A673 (cell line): ENCODE results near the gene TRPV5.

ENCODE experiments used
- CTCF ChIP-seq: fragments of 300-800, 200-600 bp; sonication (generic); conservative IDR thresholded peaks from 2 replicates; pipeline ENCODE4 v1.5.1; 2017; ENCODE audit warnings: low read depth, mild to moderate bottlenecking, antibody characterized with exemption, low read length, moderate library complexity, mixed read lengths
- EZH2 ChIP-seq: fragments of 200-600 bp; sonication (generic); IDR thresholded peaks from 2 replicates; pipeline ENCODE4 v1.6.1; 2017; ENCODE audit warnings: borderline replicate concordance, low read depth, mild to moderate bottlenecking, mixed read lengths, antibody characterized with exemption, low read length; ENCODE audit not compliant: poor library complexity, severe bottlenecking

- TF ChIP-seq EZH2 = no peak
- no peak for TF ChIP-seq CTCF
These were observed 17.0 kb downstream of the TRPV5 start for GRCh38 chr7:142916508-142916907.
